Heart left ventricle (tissue), 13 donors: ENCODE results near the gene SARNP.

Experiments
- CTCF ChIP-seq, 12 donors: fragments of 200-600 bp; sonication (generic) in 4 of 12; IDR thresholded peaks; one replicate each; pipeline versions ENCODE4 v1.5.0 to v1.8.0; 2018 to 2022; ENCODE audit warnings: antibody characterized with exemption in 12 of 12, mild to moderate bottlenecking in 5 of 12
- POLR2A ChIP-seq, 2 donors: fragments of 450-650 bp; IDR thresholded peaks; one replicate each; pipeline ENCODE4 v1.6.1; 2017; ENCODE audit warnings: antibody characterized with exemption in 2 of 2, mild to moderate bottlenecking in 2 of 2, moderate library complexity in 2 of 2
- donor health status: ischemic (EF 13 %, LVEDD 7.1; RV severe dilation, severe dysfunction).
- donor health status: DM: no; HTN: yes; CAD: no.
- donor health status: DM: no; HTN: no; CAD: no.
- donor health status: ischemic (EF 25% LVEDD 6.9; RV normal size, moderate dysfunction).
- donor health status: ischemic (EF 25% LVEDD 5.7; RV mildly dilated, moderate dysfunction).
- donor health status: ischemic (EF 35%, LVEDD 5.7; RV mildly dilated, moderate dysfunction).
- donor health status: nonischemic (EF 11% LVEDD 7.7; RV severe dilation, severe dysfunction).
- donor health status: DM: yes; HTN: yes; CAD: no.
- donor health status: PGD.
- donor health status: ischemic (EF 29% LVEDD 5.4; RV normal size, mild dysfunction).
- donor health status: nonischemic (EF 23%, LVEDD 6.1; RV moderate dilation, normal function).

- TF ChIP-seq CTCF (IDR thresholded peaks at IDR 0.05) (no peak), POLR2A (IDR thresholded peaks at IDR 0.05) (peak in 1 of 2 donors; percentile 65)
Observed at GRCh38 chr12:55830601-55831446, 13.3 kb upstream of the SARNP start.
